ENCODE data around the gene KLHL17.

GRCh38 chr1:978069-978834 is 17.9 kb downstream of the KLHL17 start:
- TF ChIP-seq CTCF (IDR thresholded peaks at IDR 0.05), result no peak
- TF ChIP-seq POLR2A (IDR thresholded peaks at IDR 0.05), result no peak
- no peak for TF ChIP-seq POLR2AphosphoS5 (IDR thresholded peaks at IDR 0.05; ENCODE audit: insufficient read depth in 1 of 2, low read depth in 1 of 2)

All from vagina (tissue), 2 donors.